HG02798 (cell line): ENCODE data around the gene NDUFA7.
"Not testable (repeated sequence)": the region's sequence is repeated elsewhere in the genome, so short reads cannot be mapped to it uniquely, and the experiment has no call there.

Experiments
- ATAC-seq: cut with Tn5 transposase; IDR thresholded peaks from one replicate; pipeline ENCODE4 v1.9.1; 2021; ENCODE audit warnings: mild to moderate bottlenecking; ENCODE audit not compliant: unreplicated experiment, poor library complexity

The NDUFA7 gene

DNA sequence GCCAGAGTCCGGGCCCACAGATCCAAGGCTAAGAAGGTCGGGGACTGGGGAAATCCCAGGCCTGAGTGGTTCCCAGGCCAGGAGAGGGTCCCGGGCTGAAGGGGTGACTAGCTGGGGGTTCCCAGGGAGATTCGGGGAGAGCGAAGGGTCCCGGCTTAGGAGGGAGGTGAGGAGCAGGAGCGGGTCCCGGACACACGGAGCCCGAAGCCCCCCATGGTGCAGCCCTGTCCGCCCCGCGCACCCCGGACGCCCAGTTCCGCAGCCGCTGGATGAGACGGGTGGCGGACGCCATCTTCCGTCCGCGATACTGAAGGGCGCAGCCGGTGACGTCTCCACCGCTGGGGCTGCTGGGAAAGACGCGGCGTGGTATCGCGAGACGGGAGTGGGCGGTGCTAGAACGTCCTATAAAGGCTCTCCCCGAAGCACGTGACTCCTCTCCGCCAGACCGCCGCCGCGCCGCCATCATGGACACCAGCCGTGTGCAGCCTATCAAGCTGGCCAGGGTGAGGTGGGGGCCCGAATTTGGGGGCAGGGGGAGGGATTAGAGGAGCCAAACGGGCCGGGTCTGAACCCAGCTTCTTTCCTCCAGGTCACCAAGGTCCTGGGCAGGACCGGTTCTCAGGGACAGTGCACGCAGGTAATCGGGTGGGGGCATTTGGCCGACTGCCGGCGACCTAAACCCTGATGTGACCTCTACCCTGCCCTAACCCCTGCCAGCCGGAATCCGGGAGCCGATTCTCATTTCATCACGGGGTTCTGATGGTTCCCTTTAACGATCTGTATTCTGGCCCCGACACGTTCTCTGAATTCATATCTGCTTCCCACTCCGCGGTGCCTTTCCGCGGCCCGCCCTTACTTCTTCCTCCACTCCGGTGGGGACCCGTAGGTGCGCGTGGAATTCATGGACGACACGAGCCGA lies at the start of gene NDUFA7, which contains the start of gene RPS28:
TSS of gene NDUFA7 (minus strand) at position 309 of the 919 bp plus-strand sequence. CDS start at position 292, 17 bp downstream.
TSS of gene RPS28 (plus strand) at position 430 of the 919 bp plus-strand sequence. CDS start at position 465, 35 bp downstream.
- ATAC-seq, result peak; percentile 94

DNA sequence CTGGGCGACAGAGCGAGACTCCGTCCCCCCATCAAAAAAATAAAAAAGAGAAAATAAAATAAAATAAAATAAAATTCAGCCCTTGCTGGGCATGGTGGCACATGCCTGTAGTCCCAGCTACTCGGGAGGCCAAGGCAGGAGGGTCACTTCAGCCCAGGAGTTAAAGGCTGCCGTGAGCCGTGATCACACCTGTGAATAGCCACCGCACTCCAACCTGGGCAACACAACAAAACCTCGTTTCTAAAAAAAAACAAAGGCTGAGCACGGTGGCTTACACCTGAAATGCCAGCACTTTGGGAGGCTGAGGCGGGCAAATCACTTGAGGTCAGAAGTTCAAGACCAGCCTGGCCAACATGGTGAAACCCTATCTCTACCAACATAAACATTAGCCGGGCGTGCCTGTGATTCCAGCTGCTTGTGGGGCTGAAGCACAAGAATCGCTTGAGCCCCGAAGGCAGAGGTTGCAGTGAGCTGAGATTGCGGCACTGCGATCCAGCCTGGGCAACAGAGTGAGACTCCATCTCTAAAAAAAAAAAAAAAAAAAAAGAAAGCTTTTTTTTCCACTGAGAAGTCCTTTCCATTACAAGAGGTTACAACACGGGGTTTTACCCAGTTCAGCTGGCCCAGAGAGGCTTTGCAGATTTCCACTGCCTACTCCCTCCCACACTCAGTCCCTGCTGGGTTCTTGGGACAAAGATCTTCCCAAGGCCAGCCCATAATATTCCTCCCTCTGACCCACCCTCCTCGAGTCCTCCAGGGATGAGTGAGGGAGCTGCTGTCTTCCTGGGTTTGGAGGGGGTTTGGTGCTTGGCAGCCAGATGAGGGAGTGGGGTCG lies 49.2 kb upstream of the NDUFA7 start:
- no peak for ATAC-seq

- no peak for ATAC-seq
Observed at GRCh38 chr19:8367327-8368001, 46.3 kb upstream of the NDUFA7 start.

DNA sequence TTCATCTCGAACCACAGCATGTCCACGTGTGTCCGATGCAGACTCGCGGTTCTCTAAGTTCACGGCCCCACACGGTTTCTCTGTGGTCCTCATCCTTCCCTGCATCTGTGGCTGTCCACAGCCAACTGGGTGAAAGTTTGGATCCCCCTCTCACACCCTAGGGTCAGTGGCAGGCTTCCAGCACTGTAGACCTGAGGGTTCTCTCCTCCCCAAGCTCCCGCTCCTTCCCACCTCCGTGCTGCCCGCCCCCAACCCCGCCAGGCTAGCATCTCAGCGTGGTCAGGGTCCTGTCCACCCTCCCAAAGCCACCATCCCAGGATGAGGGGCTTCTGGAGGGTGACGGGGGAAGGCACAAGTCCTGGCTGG lies 45.8 kb upstream of the NDUFA7 start:
- no peak for ATAC-seq

DNA sequence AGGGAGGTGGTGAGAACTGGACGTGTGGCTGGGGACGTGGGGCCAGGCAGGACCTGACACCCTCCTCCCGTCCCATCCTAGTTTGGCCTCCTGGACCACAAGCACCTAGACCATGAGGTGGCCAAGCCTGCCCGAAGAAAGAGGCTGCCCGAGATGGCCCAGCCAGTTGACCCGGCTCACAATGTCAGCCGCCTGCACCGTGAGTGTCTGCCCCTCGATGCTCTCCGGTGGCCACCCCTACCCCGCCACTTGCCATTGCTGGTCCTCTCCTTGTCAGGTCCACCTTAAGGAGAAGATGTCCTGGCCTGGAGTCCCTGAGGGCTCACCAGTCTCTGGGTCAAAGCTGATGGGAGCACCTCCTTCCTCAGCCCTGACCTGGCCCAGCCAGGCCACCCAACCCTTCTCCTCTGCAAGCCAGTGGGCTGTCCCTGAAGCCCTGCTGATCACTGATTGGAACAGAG lies 45.0 kb upstream of the NDUFA7 start:
- ATAC-seq, result no peak

- ATAC-seq, result no peak
Observed at GRCh38 chr19:8363803-8364771, 42.9 kb upstream of the NDUFA7 start, which contains the start of gene ANGPTL4. TSS of gene ANGPTL4 (plus strand) at chr19:8364155. CDS start at chr19:8364322, 167 bp downstream.

GRCh38 chr19:8361921-8362793 lies 41.0 kb upstream of the NDUFA7 start:
- ATAC-seq, result no peak

GRCh38 chr19:8360196-8360595 lies 39.0 kb upstream of the NDUFA7 start:
- ATAC-seq, result no peak

DNA sequence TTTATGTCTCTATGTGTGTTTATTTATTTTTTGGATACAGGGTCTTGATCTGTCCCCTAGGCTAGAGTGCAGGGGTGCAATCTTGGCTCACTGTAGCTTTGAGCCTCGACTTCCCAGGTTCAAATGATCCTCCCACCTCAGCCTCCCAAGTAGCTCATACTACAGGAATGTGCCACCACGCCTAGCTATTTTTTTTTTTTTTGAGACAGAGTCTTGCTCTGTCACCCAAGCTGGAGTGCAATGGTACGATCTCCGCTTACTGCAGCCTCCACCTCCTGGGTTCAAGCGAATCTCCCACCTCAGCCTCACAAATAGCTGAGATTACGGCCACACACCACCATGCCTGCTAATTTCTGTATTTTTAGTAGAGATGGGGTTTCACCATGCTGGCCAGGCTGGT lies 37.8 kb upstream of the NDUFA7 start:
- no peak for ATAC-seq

DNA sequence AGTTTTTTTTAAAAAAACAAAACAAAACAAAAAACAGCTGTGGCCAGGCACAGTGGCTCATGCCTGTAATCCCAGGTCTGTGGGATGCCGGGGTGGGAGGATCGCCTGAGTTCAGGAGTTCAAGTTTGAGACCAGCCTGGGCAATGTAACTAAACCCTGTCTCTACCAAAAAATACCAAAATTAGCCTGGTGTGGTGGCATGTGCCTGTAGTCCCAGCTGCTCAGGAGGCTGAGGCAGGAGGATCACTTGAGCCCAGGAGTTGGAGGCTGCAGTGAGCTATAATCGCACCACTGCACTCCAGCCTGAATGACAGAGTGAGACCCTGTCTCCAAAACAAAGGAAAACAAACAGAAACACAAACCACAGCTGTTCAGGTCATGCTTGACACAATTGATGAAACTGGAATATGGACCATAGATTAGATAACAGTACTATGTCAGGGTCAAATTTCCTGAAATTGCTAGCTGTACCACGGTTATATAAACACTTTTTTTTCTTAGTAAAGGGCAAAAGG lies 35.9 kb upstream of the NDUFA7 start:
- ATAC-seq, result no peak

GRCh38 chr19:8355631-8356402 lies 34.6 kb upstream of the NDUFA7 start:
- no peak for ATAC-seq

GRCh38 chr19:8352845-8353244 lies 31.7 kb upstream of the NDUFA7 start:
- ATAC-seq, result not testable (repeated sequence)

- no peak for ATAC-seq
Observed at GRCh38 chr19:8352134-8352827, 31.1 kb upstream of the NDUFA7 start.

GRCh38 chr19:8349629-8350372 lies 28.6 kb upstream of the NDUFA7 start:
- ATAC-seq, result not testable (repeated sequence)

- ATAC-seq, result no peak
Observed at GRCh38 chr19:8343483-8343844, 22.3 kb upstream of the NDUFA7 start.
